ENCODE measurements around the gene FGD1. TPM values are rescaled to one million over a fixed set of nuclear protein-coding genes. Genes with fewer than 3 reads are reported as not detected.
A peak's percentile ranks its signal among the peaks of the same experiment; 100 is the strongest.

The FGD1 gene
- total and polyA plus RNA-seq, 2 of the 13 experiments (the other 11 are each of a cell fraction or from before 2014, with no cell fraction given) = 0.36 to 0.62 TPM

GRCh38 chrX:54439960-54440871 is 55.8 kb downstream of the FGD1 start, which contains the start of gene TSR2 (continued):
- TF ChIP-seq HMGXB3 (CRISPR knock-in tag; IDR thresholded peaks at IDR 0.05; ENCODE audit: borderline replicate concordance) = no peak
- TF ChIP-seq NR2F2 (IDR thresholded peaks at IDR 0.05; ENCODE audit: borderline replicate concordance, low read depth) = no peak
- no peak for TF ChIP-seq ZBTB42 (CRISPR knock-in tag; IDR thresholded peaks at IDR 0.05)
- no peak for TF ChIP-seq ZNF703 (CRISPR knock-in tag; IDR thresholded peaks at IDR 0.05; ENCODE audit: borderline replicate concordance)
- no peak for TF ChIP-seq SNAPC2 (CRISPR knock-in tag; IDR thresholded peaks at IDR 0.05)
- TF ChIP-seq SP1 (IDR thresholded peaks at IDR 0.05) = no peak
- TF ChIP-seq SP1 (CRISPR knock-in tag; IDR thresholded peaks at IDR 0.05) = no peak
- TF ChIP-seq, protein P1, sequence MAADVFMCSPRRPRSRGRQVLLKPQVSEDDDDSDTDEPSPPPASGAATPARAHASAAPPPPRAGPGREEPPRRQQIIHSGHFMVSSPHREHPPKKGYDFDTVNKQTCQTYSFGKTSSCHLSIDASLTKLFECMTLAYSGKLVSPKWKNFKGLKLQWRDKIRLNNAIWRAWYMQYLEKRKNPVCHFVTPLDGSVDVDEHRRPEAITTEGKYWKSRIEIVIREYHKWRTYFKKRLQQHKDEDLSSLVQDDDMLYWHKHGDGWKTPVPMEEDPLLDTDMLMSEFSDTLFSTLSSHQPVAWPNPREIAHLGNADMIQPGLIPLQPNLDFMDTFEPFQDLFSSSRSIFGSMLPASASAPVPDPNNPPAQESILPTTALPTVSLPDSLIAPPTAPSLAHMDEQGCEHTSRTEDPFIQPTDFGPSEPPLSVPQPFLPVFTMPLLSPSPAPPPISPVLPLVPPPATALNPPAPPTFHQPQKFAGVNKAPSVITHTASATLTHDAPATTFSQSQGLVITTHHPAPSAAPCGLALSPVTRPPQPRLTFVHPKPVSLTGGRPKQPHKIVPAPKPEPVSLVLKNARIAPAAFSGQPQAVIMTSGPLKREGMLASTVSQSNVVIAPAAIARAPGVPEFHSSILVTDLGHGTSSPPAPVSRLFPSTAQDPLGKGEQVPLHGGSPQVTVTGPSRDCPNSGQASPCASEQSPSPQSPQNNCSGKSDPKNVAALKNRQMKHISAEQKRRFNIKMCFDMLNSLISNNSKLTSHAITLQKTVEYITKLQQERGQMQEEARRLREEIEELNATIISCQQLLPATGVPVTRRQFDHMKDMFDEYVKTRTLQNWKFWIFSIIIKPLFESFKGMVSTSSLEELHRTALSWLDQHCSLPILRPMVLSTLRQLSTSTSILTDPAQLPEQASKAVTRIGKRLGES (CRISPR knock-in tag; IDR thresholded peaks at IDR 0.05; ENCODE audit: borderline replicate concordance) = no peak
- peak; percentile 77 for TF ChIP-seq SPEN (CRISPR knock-in tag; IDR thresholded peaks at IDR 0.05; ENCODE audit: low read depth)
- no peak for TF ChIP-seq PAF1 (CRISPR knock-in tag; IDR thresholded peaks at IDR 0.05)
- TF ChIP-seq ZNF724P (CRISPR knock-in tag; IDR thresholded peaks at IDR 0.05; ENCODE audit: borderline replicate concordance) = no peak; the same call in 1 of the 2 replicates
- no peak for TF ChIP-seq SYNCRIP (IDR thresholded peaks at IDR 0.05; ENCODE audit: insufficient read depth, low read depth, low read length)
- no peak for TF ChIP-seq IKZF5 (CRISPR knock-in tag; IDR thresholded peaks at IDR 0.05)
- no peak for TF ChIP-seq ZNF280D (CRISPR knock-in tag; IDR thresholded peaks at IDR 0.05)
- no peak for TF ChIP-seq JDP2 (CRISPR knock-in tag; IDR thresholded peaks at IDR 0.05; ENCODE audit: borderline replicate concordance)

Data from HepG2 (cell line).